Stomach (tissue), 4 donors: ENCODE measurements around the gene GOLGA3.

ENCODE experiments used
- EP300 ChIP-seq: sonication (generic); formaldehyde crosslinking; IDR thresholded peaks from one replicate; pipeline ENCODE4 v1.6.1; 2017; ENCODE audit warnings: antibody characterized with exemption
- POLR2A ChIP-seq, 4 donors: fragments of 450-650 bp; IDR thresholded peaks; one replicate each; pipeline ENCODE4 v1.6.1; 2016; ENCODE audit warnings: antibody characterized with exemption in 4 of 4, control low read depth in 2 of 4, mild to moderate bottlenecking in 1 of 4, moderate library complexity in 1 of 4
- POLR2AphosphoS5 ChIP-seq, 3 donors: sonication (generic); formaldehyde crosslinking; IDR thresholded peaks; one replicate each; pipeline ENCODE4 v1.6.1; 2016; ENCODE audit warnings: antibody characterized with exemption in 3 of 3
- TF ChIP-seq, protein P1 (sequence below), 7 experiments: fragments of 450-650 bp in 4 of 7; fragments of 200-600 bp in 3 of 7; sonication (generic) in 3 of 7; IDR thresholded peaks; one replicate each; pipeline ENCODE4 v1.5.1; 2016 to 2019; ENCODE audit warnings: antibody characterized with exemption in 7 of 7, control low read depth in 2 of 7, mild to moderate bottlenecking in 1 of 7

DNA sequence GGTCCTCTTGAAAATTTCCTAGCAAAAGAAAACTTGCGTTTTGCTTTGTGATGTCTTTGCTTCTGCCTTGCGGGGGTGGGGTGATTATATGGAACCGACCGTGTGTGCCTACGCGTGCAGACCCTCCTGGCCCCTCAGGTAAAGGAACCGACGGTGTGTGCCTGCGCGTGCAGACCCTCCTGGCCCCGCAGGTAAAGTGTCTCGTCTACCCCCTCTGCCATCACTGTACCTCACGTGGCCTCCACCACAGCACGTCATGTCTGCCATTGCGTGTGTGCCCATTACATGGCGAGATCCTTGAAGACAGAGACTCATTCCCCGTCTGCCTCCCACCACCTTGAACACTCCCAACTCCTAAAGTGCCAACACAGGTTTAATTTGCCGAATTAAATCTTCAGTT lies 3.6 kb downstream of the GOLGA3 start:
- TF ChIP-seq POLR2A (IDR thresholded peaks at IDR 0.05) (no peak), EP300 (no peak), POLR2AphosphoS5 (IDR thresholded peaks at IDR 0.05) (no peak)
- TF ChIP-seq, protein P1, sequence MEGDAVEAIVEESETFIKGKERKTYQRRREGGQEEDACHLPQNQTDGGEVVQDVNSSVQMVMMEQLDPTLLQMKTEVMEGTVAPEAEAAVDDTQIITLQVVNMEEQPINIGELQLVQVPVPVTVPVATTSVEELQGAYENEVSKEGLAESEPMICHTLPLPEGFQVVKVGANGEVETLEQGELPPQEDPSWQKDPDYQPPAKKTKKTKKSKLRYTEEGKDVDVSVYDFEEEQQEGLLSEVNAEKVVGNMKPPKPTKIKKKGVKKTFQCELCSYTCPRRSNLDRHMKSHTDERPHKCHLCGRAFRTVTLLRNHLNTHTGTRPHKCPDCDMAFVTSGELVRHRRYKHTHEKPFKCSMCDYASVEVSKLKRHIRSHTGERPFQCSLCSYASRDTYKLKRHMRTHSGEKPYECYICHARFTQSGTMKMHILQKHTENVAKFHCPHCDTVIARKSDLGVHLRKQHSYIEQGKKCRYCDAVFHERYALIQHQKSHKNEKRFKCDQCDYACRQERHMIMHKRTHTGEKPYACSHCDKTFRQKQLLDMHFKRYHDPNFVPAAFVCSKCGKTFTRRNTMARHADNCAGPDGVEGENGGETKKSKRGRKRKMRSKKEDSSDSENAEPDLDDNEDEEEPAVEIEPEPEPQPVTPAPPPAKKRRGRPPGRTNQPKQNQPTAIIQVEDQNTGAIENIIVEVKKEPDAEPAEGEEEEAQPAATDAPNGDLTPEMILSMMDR (IDR thresholded peaks at IDR 0.05): no peak
